Neuronal stem cell (in vitro differentiated cells): ENCODE results near the gene FAM25A.

Experiments used
- DNase-seq: peaks from one replicate; pipeline ENCODE4 v3.0.0-alpha.2; 2013; ENCODE audit warnings: low spot score
- H2AFZ ChIP-seq: one replicate; pipeline ENCODE4 v1.6.1; 2013; ENCODE audit warnings: mild to moderate bottlenecking, low read length, inconsistent platforms
- H2AK5ac ChIP-seq: 2 replicates; pipeline ENCODE4 v1.6.1; 2013; ENCODE audit warnings: low read depth, mild to moderate bottlenecking, inconsistent platforms, low read length, moderate library complexity, mixed read lengths
- H2BK120ac ChIP-seq: 2 replicates; pipeline ENCODE4 v1.6.1; 2013; ENCODE audit warnings: low read depth, mild to moderate bottlenecking, inconsistent platforms, low read length, moderate library complexity, mixed read lengths
- H2BK12ac ChIP-seq: one replicate; pipeline ENCODE4 v1.6.1; 2013; ENCODE audit warnings: low read length, inconsistent platforms
- H2BK15ac ChIP-seq: 2 replicates; pipeline ENCODE4 v1.6.1; 2013; ENCODE audit warnings: mild to moderate bottlenecking, low read length, inconsistent platforms, mixed read lengths
- H2BK5ac ChIP-seq: one replicate; pipeline ENCODE4 v1.6.1; 2013; ENCODE audit warnings: inconsistent platforms, mild to moderate bottlenecking, low read length, moderate library complexity
- H3K14ac ChIP-seq: one replicate; pipeline ENCODE4 v1.6.1; 2013; ENCODE audit warnings: low read length, inconsistent platforms
- H3K18ac ChIP-seq: 2 replicates; pipeline ENCODE4 v1.6.1; 2013; ENCODE audit warnings: low read length, inconsistent platforms
- H3K23ac ChIP-seq: 2 replicates; pipeline ENCODE4 v1.6.1; 2013; ENCODE audit warnings: low read depth, mild to moderate bottlenecking, mixed read lengths, low read length, inconsistent platforms; ENCODE audit not compliant: poor library complexity
- H3K27ac ChIP-seq: replicated peaks from 3 replicates; pipeline ENCODE4 v1.5.1; 2013; ENCODE audit warnings: low read length, inconsistent platforms
- H3K27me3 ChIP-seq, 3 experiments: 2 replicates each; pipeline ENCODE4 v1.6.1; 2013; ENCODE audit warnings: low read length in 3 of 3, mild to moderate bottlenecking in 2 of 3, inconsistent platforms in 1 of 3, low read depth in 1 of 3, mixed read lengths in 1 of 3, moderate library complexity in 1 of 3; ENCODE audit not compliant: control insufficient read depth in 3 of 3, insufficient read depth in 3 of 3
- H3K36me3 ChIP-seq, 2 donors: replicated peaks in 1 of 2; 2 replicates each; pipeline ENCODE4 v1.6.1; 2013; ENCODE audit warnings: low read length in 2 of 2; ENCODE audit not compliant: control insufficient read depth in 2 of 2, insufficient read depth in 2 of 2
- H3K4ac ChIP-seq: 2 replicates; pipeline ENCODE4 v1.6.1; 2013; ENCODE audit warnings: inconsistent platforms, mild to moderate bottlenecking, low read length, moderate library complexity
- H3K4me1 ChIP-seq, 2 donors: 1 replicate in 1 of 2; 2 replicates in 1 of 2; pipeline ENCODE4 v1.6.1; 2013; ENCODE audit warnings: low read length in 2 of 2, low read depth in 1 of 2; ENCODE audit not compliant: control insufficient read depth in 2 of 2, insufficient read depth in 1 of 2
- H3K4me2 ChIP-seq: one replicate; pipeline ENCODE4 v1.6.1; 2013; ENCODE audit warnings: mild to moderate bottlenecking, low read length, inconsistent platforms; ENCODE audit not compliant: insufficient read depth, poor library complexity, severe bottlenecking
- H3K4me3 ChIP-seq, 2 donors: 2 replicates each; pipeline ENCODE4 v1.5.1; 2013; ENCODE audit warnings: low read length in 2 of 2, mild to moderate bottlenecking in 2 of 2, inconsistent platforms in 1 of 2, moderate library complexity in 1 of 2
- H3K79me1 ChIP-seq: one replicate; pipeline ENCODE4 v1.6.1; 2013; ENCODE audit warnings: low read depth, mild to moderate bottlenecking, inconsistent platforms, low read length, moderate library complexity
- H3K9ac ChIP-seq: one replicate; pipeline ENCODE4 v1.6.1; 2013; ENCODE audit warnings: mild to moderate bottlenecking, low read depth, low read length, inconsistent platforms; ENCODE audit not compliant: poor library complexity
- H3K9me3 ChIP-seq, 2 donors: replicated peaks in 1 of 2; 2 replicates each; pipeline versions ENCODE3 to v1.6.1; 2013; ENCODE audit warnings: low read length in 2 of 2, mild to moderate bottlenecking in 2 of 2, inconsistent platforms in 1 of 2, low read depth in 1 of 2, mixed read lengths in 1 of 2, moderate library complexity in 1 of 2; ENCODE audit not compliant: control insufficient read depth in 2 of 2, insufficient read depth in 1 of 2
- H4K8ac ChIP-seq: one replicate; pipeline ENCODE4 v1.6.1; 2013; ENCODE audit warnings: low read depth, mild to moderate bottlenecking, inconsistent platforms, low read length, moderate library complexity
- H4K91ac ChIP-seq: one replicate; pipeline ENCODE4 v1.6.1; 2013; ENCODE audit warnings: low read length, low read depth, mild to moderate bottlenecking, inconsistent platforms; ENCODE audit not compliant: poor library complexity
- WGBS, 2 donors: extraction: QIAGEN DNeasy Blood & Tissue Kit; methylation state at CpG; one replicate each; pipeline ENCODE4 v1.1.7; 2013; ENCODE audit warnings: missing lambda C conversion rate in 2 of 2, mixed read lengths in 1 of 2; ENCODE audit not compliant: insufficient read length in 2 of 2, insufficient replicate concordance in 1 of 2; ENCODE audit errors: extremely low coverage in 2 of 2; 5-methylcytosine and 5-hydroxymethylcytosine counted together

Gene FAM25A

GRCh38 chr10:87059401-87059800, 39.3 kb downstream of the FAM25A start:
- Histone ChIP-seq H2AK5ac (no peak overlapping the region), H3K4ac (no peak overlapping the region), H3K18ac (no peak overlapping the region), H2BK15ac (no peak overlapping the region), H3K79me1 (no peaks in the 10 kb centered on the region), H3K4me3 (no peak overlapping the region), H2AFZ (no peak overlapping the region), H3K9ac (no peak overlapping the region), H2BK5ac (no peak overlapping the region), H4K91ac (no peak overlapping the region), H3K14ac (no peak overlapping the region), H3K4me2 (no peak overlapping the region), H3K4me1 (peaks cover 0 to 6% of the 10 kb centered on the region in 2 donors), H3K27ac (no peak overlapping the region), H2BK120ac (no peak overlapping the region), H3K23ac (no peak overlapping the region), H2BK12ac (no peak overlapping the region), H3K9me3 (no peaks in the 10 kb centered on the region), H3K36me3 (peaks cover 13 to 94% of the 10 kb centered on the region in 2 donors), H4K8ac (no peak overlapping the region), H3K27me3 (no peaks in the 10 kb centered on the region)
- WGBS, 2 donors = no CpG with 5 or more reads among the region's 1 CpG
- no peak for DNase-seq

- Histone ChIP-seq H2AFZ (no peak overlapping the region), H4K8ac (no peak overlapping the region), H3K4me3 (no peak overlapping the region), H2BK5ac (no peak overlapping the region), H3K9me3 (no peaks in the 10 kb centered on the region), H3K4me2 (no peak overlapping the region), H2BK15ac (no peak overlapping the region), H4K91ac (no peak overlapping the region), H3K27ac (no peak overlapping the region), H3K18ac (no peak overlapping the region), H3K79me1 (no peaks in the 10 kb centered on the region), H3K4me1 (peaks cover 0 to under 1% of the 10 kb centered on the region in 2 donors), H2BK12ac (no peak overlapping the region), H3K9ac (no peak overlapping the region), H3K4ac (no peak overlapping the region), H3K27me3 (no peaks in the 10 kb centered on the region), H3K23ac (no peak overlapping the region), H2AK5ac (no peak overlapping the region), H3K36me3 (peaks cover 11 to 94% of the 10 kb centered on the region in 2 donors), H3K14ac (no peak overlapping the region), H2BK120ac (no peak overlapping the region)
- WGBS, 2 donors = no CpG with 5 or more reads among the region's 6 CpGs
- DNase-seq = no peak
These were observed 40.3 kb downstream of the FAM25A start for GRCh38 chr10:87060280-87060928.

GRCh38 chr10:87064651-87065050, 44.6 kb downstream of the FAM25A start:
- H3K4me2 ChIP-seq = no peak overlapping the region
- H4K8ac ChIP-seq = no peak overlapping the region
- H3K18ac ChIP-seq = no peak overlapping the region
- no peak overlapping the region for H2AK5ac ChIP-seq
- no peak overlapping the region for H3K14ac ChIP-seq
- H4K91ac ChIP-seq = no peak overlapping the region
- H2BK120ac ChIP-seq = no peak overlapping the region
- H3K4me3 ChIP-seq = no peak overlapping the region
- no peaks in the 10 kb centered on the region for H3K79me1 ChIP-seq
- H2AFZ ChIP-seq = no peak overlapping the region
- H2BK5ac ChIP-seq = no peak overlapping the region
- no peak overlapping the region for H3K23ac ChIP-seq
- H3K9ac ChIP-seq = no peak overlapping the region
- H3K9me3 ChIP-seq = no peaks in the 10 kb centered on the region
- DNase-seq = no peak
- no peak overlapping the region for H2BK15ac ChIP-seq
- no CpG with 5 or more reads among the region's 5 CpGs for WGBS, 2 donors
- no peak overlapping the region for H3K4ac ChIP-seq
- no peaks in the 10 kb centered on the region for H3K27me3 ChIP-seq
- H3K4me1 ChIP-seq = no peaks in the 10 kb centered on the region
- no peak overlapping the region for H3K27ac ChIP-seq
- H2BK12ac ChIP-seq = no peak overlapping the region
- peaks cover 21 to 97% of the 10 kb centered on the region in 2 donors for H3K36me3 ChIP-seq

GRCh38 chr10:87066178-87066577, 46.1 kb downstream of the FAM25A start:
- no peak overlapping the region for H3K18ac ChIP-seq
- H3K9ac ChIP-seq = no peak overlapping the region
- H3K23ac ChIP-seq = no peak overlapping the region
- no peaks in the 10 kb centered on the region for H3K4me1 ChIP-seq
- H3K27ac ChIP-seq = no peak overlapping the region
- H2BK12ac ChIP-seq = no peak overlapping the region
- no peak overlapping the region for H4K91ac ChIP-seq
- H2BK15ac ChIP-seq = no peak overlapping the region
- no peak overlapping the region for H4K8ac ChIP-seq
- H2BK5ac ChIP-seq = no peak overlapping the region
- H3K36me3 ChIP-seq = peaks cover 19 to 91% of the 10 kb centered on the region in 2 donors
- WGBS, 2 donors = no CpG with 5 or more reads among the region's 2 CpGs
- H2AFZ ChIP-seq = no peak overlapping the region
- H3K14ac ChIP-seq = no peak overlapping the region
- H3K79me1 ChIP-seq = no peaks in the 10 kb centered on the region
- no peak for DNase-seq
- no peak overlapping the region for H2BK120ac ChIP-seq
- H2AK5ac ChIP-seq = no peak overlapping the region
- H3K9me3 ChIP-seq = no peaks in the 10 kb centered on the region
- H3K4me3 ChIP-seq = no peak overlapping the region
- no peak overlapping the region for H3K4me2 ChIP-seq
- H3K4ac ChIP-seq = no peak overlapping the region
- no peaks in the 10 kb centered on the region for H3K27me3 ChIP-seq
